WTC11 (cell line): ENCODE results near the gene INPP4A. TPM values are rescaled to one million over a fixed set of nuclear protein-coding genes. Genes with fewer than 3 reads are reported as not detected.

Experiments used
- ATAC-seq: fragments of 200-7000 bp; cut with Tn5 transposase; 2 replicates; pipeline ENCODE4 v1.10.0; 2021; ENCODE audit warnings: mild to moderate bottlenecking, moderate library complexity
- CTCF ChIA-PET: fragments of 300-600 bp; sonication (Branson Sonifier 250); formaldehyde crosslinking; loops from one replicate; lab custom pipeline; 2021; ENCODE audit warnings: antibody characterized with exemption; lab: Charles Lee
- POLR2A ChIA-PET: fragments of 350-600 bp; sonication (Branson Sonifier 250); formaldehyde crosslinking; loops from one replicate; lab custom pipeline; 2021; ENCODE audit warnings: antibody characterized with exemption; lab: Charles Lee
- DNase-seq: peaks from one replicate; pipeline ENCODE4 v3.0.0; 2021; ENCODE audit warnings: low spot score
- H3K27ac Mint-ChIP-seq: 2 replicates; pipeline ENCODE4 v1.8.0; 2021; ENCODE audit warnings: mixed read lengths
- H3K27me3 Mint-ChIP-seq: 2 replicates; pipeline ENCODE4 v1.8.0; 2021; ENCODE audit warnings: low read depth, mild to moderate bottlenecking, moderate library complexity, mixed read lengths
- H3K36me3 Mint-ChIP-seq: 2 replicates; pipeline ENCODE4 v1.8.0; 2021; ENCODE audit warnings: mixed read lengths
- H3K4me1 Mint-ChIP-seq: 2 replicates; pipeline ENCODE4 v1.8.0; 2022; ENCODE audit warnings: mixed read lengths
- H3K4me3 Mint-ChIP-seq: 2 replicates; pipeline ENCODE4 v1.8.0; 2021; ENCODE audit warnings: mild to moderate bottlenecking, moderate library complexity, mixed read lengths
- H3K9me3 Mint-ChIP-seq: 2 replicates; pipeline ENCODE4 v1.8.0; 2021; ENCODE audit warnings: mixed read lengths
- E2F4 ChIP-seq: sonication (generic); formaldehyde crosslinking; IDR thresholded peaks from 2 replicates; pipeline ENCODE4 v1.8.1; 2022; ENCODE audit warnings: low read depth, mild to moderate bottlenecking, moderate library complexity, missing genetic modification reagents, borderline replicate concordance
- ELF4 ChIP-seq: sonication (generic); formaldehyde crosslinking; IDR thresholded peaks from 2 replicates; pipeline ENCODE4 v1.8.1; 2022; ENCODE audit warnings: low read depth, mild to moderate bottlenecking, moderate library complexity, missing genetic modification reagents
- ESRRA ChIP-seq: sonication (generic); formaldehyde crosslinking; IDR thresholded peaks from 2 replicates; pipeline ENCODE4 v1.8.1; 2022; ENCODE audit warnings: mild to moderate bottlenecking, missing genetic modification reagents, borderline replicate concordance
- GRHL2 ChIP-seq: fragments of 250-450 bp; sonication (Bioruptor Pico); IDR thresholded peaks from 2 replicates; pipeline ENCODE4 v1.8.0; 2022; ENCODE audit warnings: mild to moderate bottlenecking, moderate library complexity; ENCODE audit not compliant: insufficient replicate concordance, severe bottlenecking
- GTF2I ChIP-seq: fragments of 250-450 bp; sonication (Bioruptor Pico); conservative IDR thresholded peaks from 2 replicates; pipeline ENCODE4 v1.4.0; 2021; ENCODE audit warnings: mild to moderate bottlenecking
- HMGXB4 ChIP-seq: sonication (generic); formaldehyde crosslinking; IDR thresholded peaks from 2 replicates; pipeline ENCODE4 v1.8.1; 2023; ENCODE audit warnings: mild to moderate bottlenecking, moderate library complexity, missing genetic modification reagents
- NFYB ChIP-seq: sonication (generic); formaldehyde crosslinking; conservative IDR thresholded peaks from 2 replicates; pipeline ENCODE4 v1.8.0; 2022; ENCODE audit warnings: low read depth, missing genetic modification reagents
- NR1H2 ChIP-seq: sonication (generic); formaldehyde crosslinking; IDR thresholded peaks from 2 replicates; pipeline ENCODE4 v1.9.0; 2021; ENCODE audit warnings: mild to moderate bottlenecking, moderate library complexity, missing genetic modification reagents
- NR2C2 ChIP-seq: sonication (generic); formaldehyde crosslinking; IDR thresholded peaks from 2 replicates; pipeline ENCODE4 v1.8.0; 2022; ENCODE audit warnings: mild to moderate bottlenecking, missing genetic modification reagents
- OVOL2 ChIP-seq: fragments of 250-450 bp; sonication (Bioruptor Pico); IDR thresholded peaks from 2 replicates; pipeline ENCODE4 v1.9.0; 2021; ENCODE audit warnings: mild to moderate bottlenecking, borderline replicate concordance
- RELA ChIP-seq: sonication (generic); formaldehyde crosslinking; IDR thresholded peaks from 2 replicates; pipeline ENCODE4 v1.8.1; 2022; ENCODE audit warnings: missing genetic modification reagents, mild to moderate bottlenecking, borderline replicate concordance
- SMAD4 ChIP-seq: sonication (generic); formaldehyde crosslinking; IDR thresholded peaks from 2 replicates; pipeline ENCODE4 v1.8.0; 2022; ENCODE audit warnings: mild to moderate bottlenecking, missing genetic modification reagents
- USF1 ChIP-seq: sonication (generic); formaldehyde crosslinking; IDR thresholded peaks from 2 replicates; pipeline ENCODE4 v1.8.0; 2022; ENCODE audit warnings: mild to moderate bottlenecking, missing genetic modification reagents
- ZNF121 ChIP-seq: sonication (generic); formaldehyde crosslinking; IDR thresholded peaks from 2 replicates; pipeline ENCODE4 v1.8.0; 2023; ENCODE audit warnings: missing genetic modification reagents
- ZNF263 ChIP-seq: sonication (generic); formaldehyde crosslinking; IDR thresholded peaks from 2 replicates; pipeline ENCODE4 v1.8.1; 2022; ENCODE audit warnings: low read depth, mild to moderate bottlenecking, moderate library complexity, missing genetic modification reagents
- ZNF281 ChIP-seq: sonication (generic); formaldehyde crosslinking; IDR thresholded peaks from 2 replicates; pipeline ENCODE4 v1.8.0; 2023; ENCODE audit warnings: mild to moderate bottlenecking, missing genetic modification reagents
- ZNF317 ChIP-seq: sonication (generic); formaldehyde crosslinking; IDR thresholded peaks from 2 replicates; pipeline ENCODE4 v1.8.1; 2023; ENCODE audit warnings: low read depth, mild to moderate bottlenecking, moderate library complexity, missing genetic modification reagents, borderline replicate concordance
- ZNF396 ChIP-seq: fragments of 250-450 bp; sonication (Bioruptor Pico); IDR thresholded peaks from 2 replicates; pipeline ENCODE4 v1.8.0; 2021; ENCODE audit warnings: mild to moderate bottlenecking, moderate library complexity, borderline replicate concordance
- ZNF512 ChIP-seq: sonication (generic); formaldehyde crosslinking; IDR thresholded peaks from 2 replicates; pipeline ENCODE4 v1.8.1; 2022; ENCODE audit warnings: missing genetic modification reagents, borderline replicate concordance
- ZSCAN18 ChIP-seq: fragments of 250-450 bp; sonication (Bioruptor Pico); IDR thresholded peaks from 2 replicates; pipeline ENCODE4 v2.1.2; 2022; ENCODE audit warnings: mild to moderate bottlenecking, moderate library complexity
- total RNA-seq: library from RNA; stranded (reverse); gene quantifications from 3 replicates; pipeline ENCODE4 v1.2.3, GENCODE V29; 2021
- TF ChIP-seq, protein P1 (sequence below): sonication (generic); formaldehyde crosslinking; IDR thresholded peaks from 2 replicates; pipeline ENCODE4 v1.8.0; 2022; ENCODE audit warnings: mild to moderate bottlenecking, missing genetic modification reagents

INPP4A gene
- total RNA-seq, 1 experiment from 2014 or later: 38.3 TPM

GRCh38 chr2:98505311-98505808 is 60.7 kb downstream of the INPP4A start:
- no peak for TF ChIP-seq GRHL2
- TF ChIP-seq ZNF121 (CRISPR knock-in tag): no peak
- TF ChIP-seq ZNF317 (CRISPR knock-in tag): no peak
- no peak for TF ChIP-seq NR1H2 (CRISPR knock-in tag)
- no peak for TF ChIP-seq HMGXB4 (CRISPR knock-in tag)
- no peak for TF ChIP-seq GTF2I
- no peak for TF ChIP-seq NFYB
- TF ChIP-seq USF1 (CRISPR knock-in tag): no peak
- TF ChIP-seq ZNF263: no peak
- Mint-ChIP-seq H3K27ac (no peak overlapping the region), H3K27me3 (no peaks in the 10 kb centered on the region), H3K9me3 (no peaks in the 10 kb centered on the region), H3K36me3 (peaks cover 3% of the 10 kb centered on the region; the same call in 1 of the 2 replicates), H3K4me1 (peaks cover 24% of the 10 kb centered on the region), H3K4me3 (no peak overlapping the region)
- POLR2A ChIA-PET: no interaction called here
- CTCF ChIA-PET: no interaction called here
- DNase-seq: no peak
- ATAC-seq: no peak

GRCh38 chr2:98505971-98506664 is 61.5 kb downstream of the INPP4A start:
- no peaks in the 10 kb centered on the region for H3K9me3 Mint-ChIP-seq
- no peak overlapping the region for H3K4me3 Mint-ChIP-seq
- POLR2A ChIA-PET: no interaction called here
- ATAC-seq (no peak), DNase-seq (no peak)
- no peaks in the 10 kb centered on the region for H3K27me3 Mint-ChIP-seq
- no peak overlapping the region for H3K27ac Mint-ChIP-seq
- peaks cover 24% of the 10 kb centered on the region for H3K4me1 Mint-ChIP-seq
- peaks cover 3% of the 10 kb centered on the region; the same call in 1 of the 2 replicates for H3K36me3 Mint-ChIP-seq
- CTCF ChIA-PET: no interaction called here
- TF ChIP-seq NR2C2 (CRISPR knock-in tag) (no peak), RELA (CRISPR knock-in tag) (no peak), ELF4 (no peak), ZNF512 (CRISPR knock-in tag) (no peak), SMAD4 (CRISPR knock-in tag) (no peak), ZNF396 (CRISPR knock-in tag) (no peak), OVOL2 (CRISPR knock-in tag) (no peak), ESRRA (CRISPR knock-in tag) (no peak), E2F4 (CRISPR knock-in tag) (no peak), ZSCAN18 (CRISPR knock-in tag) (no peak), ZNF281 (CRISPR knock-in tag) (no peak)
- TF ChIP-seq, protein P1, sequence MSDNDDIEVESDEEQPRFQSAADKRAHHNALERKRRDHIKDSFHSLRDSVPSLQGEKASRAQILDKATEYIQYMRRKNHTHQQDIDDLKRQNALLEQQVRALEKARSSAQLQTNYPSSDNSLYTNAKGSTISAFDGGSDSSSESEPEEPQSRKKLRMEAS: no peak
